WI38 (cell line): ENCODE results near the gene PLXDC2.

ENCODE experiments used
- H3K4me3 ChIP-seq: 2 replicates; pipeline ENCODE4 v1.5.1; 2011; ENCODE audit warnings: low read depth, mild to moderate bottlenecking, control low read depth, low read length
- CTCF ChIP-seq: IDR thresholded peaks from 2 replicates; pipeline ENCODE4 v1.5.1; 2012; ENCODE audit warnings: low read depth, mild to moderate bottlenecking, control low read depth, low read length

Gene PLXDC2

GRCh38 chr10:19920075-19920726 lies 104.0 kb downstream of the PLXDC2 start:
- no peak overlapping the region for H3K4me3 ChIP-seq
- no peak for TF ChIP-seq CTCF

GRCh38 chr10:19921300-19922140 lies 105.3 kb downstream of the PLXDC2 start:
- no peak overlapping the region for H3K4me3 ChIP-seq
- TF ChIP-seq CTCF = no peak

- H3K4me3 ChIP-seq = no peak overlapping the region
- TF ChIP-seq CTCF = no peak
These were observed 106.2 kb downstream of the PLXDC2 start for GRCh38 chr10:19922236-19922963.

- TF ChIP-seq CTCF = no peak
- no peak overlapping the region for H3K4me3 ChIP-seq
These were observed 108.8 kb downstream of the PLXDC2 start for GRCh38 chr10:19925064-19925463.

GRCh38 chr10:19928936-19929335 lies 112.7 kb downstream of the PLXDC2 start:
- no peak overlapping the region for H3K4me3 ChIP-seq
- no peak for TF ChIP-seq CTCF

- H3K4me3 ChIP-seq = no peak overlapping the region
- no peak for TF ChIP-seq CTCF
These were observed 113.4 kb downstream of the PLXDC2 start for GRCh38 chr10:19929506-19930140.
